Measurements from ENCODE around the gene FETUB.

FETUB gene

GRCh38 chr3:186614266-186614596 lies 26.0 kb upstream of the FETUB start:
- TF ChIP-seq, protein P1, sequence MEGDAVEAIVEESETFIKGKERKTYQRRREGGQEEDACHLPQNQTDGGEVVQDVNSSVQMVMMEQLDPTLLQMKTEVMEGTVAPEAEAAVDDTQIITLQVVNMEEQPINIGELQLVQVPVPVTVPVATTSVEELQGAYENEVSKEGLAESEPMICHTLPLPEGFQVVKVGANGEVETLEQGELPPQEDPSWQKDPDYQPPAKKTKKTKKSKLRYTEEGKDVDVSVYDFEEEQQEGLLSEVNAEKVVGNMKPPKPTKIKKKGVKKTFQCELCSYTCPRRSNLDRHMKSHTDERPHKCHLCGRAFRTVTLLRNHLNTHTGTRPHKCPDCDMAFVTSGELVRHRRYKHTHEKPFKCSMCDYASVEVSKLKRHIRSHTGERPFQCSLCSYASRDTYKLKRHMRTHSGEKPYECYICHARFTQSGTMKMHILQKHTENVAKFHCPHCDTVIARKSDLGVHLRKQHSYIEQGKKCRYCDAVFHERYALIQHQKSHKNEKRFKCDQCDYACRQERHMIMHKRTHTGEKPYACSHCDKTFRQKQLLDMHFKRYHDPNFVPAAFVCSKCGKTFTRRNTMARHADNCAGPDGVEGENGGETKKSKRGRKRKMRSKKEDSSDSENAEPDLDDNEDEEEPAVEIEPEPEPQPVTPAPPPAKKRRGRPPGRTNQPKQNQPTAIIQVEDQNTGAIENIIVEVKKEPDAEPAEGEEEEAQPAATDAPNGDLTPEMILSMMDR (IDR thresholded peaks at IDR 0.05; ENCODE audit: insufficient read depth, low read depth, low read length, missing control alignments), result no peak
- DNase-seq (ENCODE audit: low read depth), result no peak
- no peak overlapping the region for H3K4me3 ChIP-seq (ENCODE audit: low read length)

DNA sequence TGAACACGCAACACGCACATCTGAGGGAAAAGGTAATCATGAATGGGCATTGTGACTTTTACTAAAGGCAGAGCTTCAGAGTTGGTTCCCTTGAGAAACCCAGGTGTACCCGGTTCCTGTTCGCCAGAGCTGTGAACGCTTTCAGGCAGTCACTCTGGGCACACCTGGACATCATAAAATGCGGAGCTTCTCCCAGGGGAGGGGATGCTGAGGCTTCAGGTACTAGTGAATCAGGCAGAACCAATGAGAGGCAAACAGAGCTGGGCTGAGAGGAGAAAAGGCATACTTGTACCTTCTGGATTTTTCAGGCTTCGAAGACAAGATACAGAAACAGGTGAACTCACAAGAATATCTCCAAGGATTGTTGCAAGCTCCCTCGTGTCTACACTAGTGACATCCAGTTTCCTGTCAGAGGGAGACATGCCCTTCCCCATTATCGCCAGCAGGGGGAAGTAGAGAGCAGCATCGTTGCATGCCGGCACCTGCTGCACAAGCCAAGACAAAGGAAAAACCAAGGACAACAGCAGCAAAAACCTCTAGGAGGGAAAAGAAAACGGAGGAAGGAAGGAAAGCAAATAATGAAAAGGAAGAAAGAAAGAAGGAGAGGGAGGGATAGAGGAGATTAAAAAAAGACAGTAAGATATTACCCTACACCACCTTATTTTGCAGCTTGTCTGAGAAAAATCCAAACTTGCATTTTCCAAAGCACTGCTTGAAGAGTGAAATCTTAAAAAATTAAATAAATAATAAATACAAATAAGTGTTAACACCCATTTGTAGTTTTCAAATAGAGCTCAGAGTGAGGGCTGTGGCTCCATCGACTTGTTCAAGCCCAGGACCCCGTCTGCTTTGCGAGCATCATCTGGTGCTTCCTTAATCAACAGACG lies 25.4 kb upstream of the FETUB start:
- TF ChIP-seq, protein P1 (IDR thresholded peaks at IDR 0.05; ENCODE audit: insufficient read depth, low read depth, low read length, missing control alignments), result peak; percentile 99
- peak; percentile 79 for DNase-seq (ENCODE audit: low read depth)
- no peak overlapping the region for H3K4me3 ChIP-seq (ENCODE audit: low read length)

DNA sequence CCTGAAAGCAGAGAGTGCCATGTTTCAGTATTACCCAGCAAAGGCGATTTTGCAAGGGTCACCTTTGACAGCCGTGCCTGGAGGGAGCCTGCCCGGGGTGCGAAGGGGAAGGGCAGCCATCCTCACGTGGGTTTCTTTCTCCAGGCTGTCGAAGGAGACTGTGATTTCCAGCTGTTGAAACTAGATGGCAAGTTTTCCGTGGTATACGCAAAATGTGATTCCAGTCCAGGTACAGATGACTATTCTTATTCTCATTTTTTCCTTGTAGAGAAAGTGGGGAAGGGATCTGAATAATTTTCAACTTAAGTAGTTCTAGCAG lies 23.9 kb upstream of the FETUB start:
- no peak overlapping the region for H3K4me3 ChIP-seq (ENCODE audit: low read length)
- no peak for DNase-seq (ENCODE audit: low read depth)
- TF ChIP-seq, protein P1 (IDR thresholded peaks at IDR 0.05; ENCODE audit: insufficient read depth, low read depth, low read length, missing control alignments), result no peak

DNA sequence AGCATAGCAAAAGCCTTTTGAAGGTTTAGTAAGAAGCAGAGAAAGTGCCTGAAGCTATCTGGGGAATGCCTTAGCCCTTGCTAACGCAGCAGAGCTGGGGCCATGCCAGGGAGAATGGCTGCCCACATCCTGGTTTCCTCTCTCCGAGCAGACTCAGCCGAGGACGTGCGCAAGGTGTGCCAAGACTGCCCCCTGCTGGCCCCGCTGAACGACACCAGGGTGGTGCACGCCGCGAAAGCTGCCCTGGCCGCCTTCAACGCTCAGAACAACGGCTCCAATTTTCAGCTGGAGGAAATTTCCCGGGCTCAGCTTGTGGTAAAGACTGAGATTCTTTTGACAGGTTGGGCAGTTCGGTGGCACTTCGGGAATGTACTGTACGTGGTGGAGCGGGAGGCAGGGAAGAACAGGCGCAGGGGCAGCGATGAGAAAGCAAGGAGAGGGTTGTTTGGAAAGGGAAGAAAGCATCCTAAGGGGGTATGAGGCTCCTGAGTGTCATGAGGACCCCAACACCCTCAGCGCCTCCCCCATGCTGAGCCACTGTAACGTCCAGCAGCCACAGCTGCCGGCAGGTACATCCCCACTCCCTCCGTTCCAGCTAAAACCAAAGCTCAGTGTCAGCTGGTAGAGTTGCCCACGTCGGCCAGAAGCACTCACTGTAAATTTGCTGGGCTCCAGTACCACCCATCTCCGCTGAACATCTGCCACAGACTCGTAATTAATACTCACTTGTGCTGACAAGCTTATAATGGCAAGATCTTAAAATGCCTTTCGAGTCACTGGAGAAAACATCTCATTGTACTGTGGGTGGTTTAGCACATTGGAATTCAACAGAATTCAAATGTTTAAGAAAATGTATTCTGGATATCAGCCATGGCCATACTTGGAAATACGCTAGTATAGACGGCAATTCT lies 22.9 kb upstream of the FETUB start:
- DNase-seq (ENCODE audit: low read depth), result peak; percentile 100
- peak overlapping the region; percentile 40 for H3K4me3 ChIP-seq (ENCODE audit: low read length)
- TF ChIP-seq, protein P1 (IDR thresholded peaks at IDR 0.05; ENCODE audit: insufficient read depth, low read depth, low read length, missing control alignments), result peak; percentile 94

- no peak overlapping the region for H3K4me3 ChIP-seq (ENCODE audit: low read length)
- TF ChIP-seq, protein P1 (IDR thresholded peaks at IDR 0.05; ENCODE audit: insufficient read depth, low read depth, low read length, missing control alignments), result no peak
Measured at GRCh38 chr3:186618318-186618938, 21.8 kb upstream of the FETUB start.

DNA sequence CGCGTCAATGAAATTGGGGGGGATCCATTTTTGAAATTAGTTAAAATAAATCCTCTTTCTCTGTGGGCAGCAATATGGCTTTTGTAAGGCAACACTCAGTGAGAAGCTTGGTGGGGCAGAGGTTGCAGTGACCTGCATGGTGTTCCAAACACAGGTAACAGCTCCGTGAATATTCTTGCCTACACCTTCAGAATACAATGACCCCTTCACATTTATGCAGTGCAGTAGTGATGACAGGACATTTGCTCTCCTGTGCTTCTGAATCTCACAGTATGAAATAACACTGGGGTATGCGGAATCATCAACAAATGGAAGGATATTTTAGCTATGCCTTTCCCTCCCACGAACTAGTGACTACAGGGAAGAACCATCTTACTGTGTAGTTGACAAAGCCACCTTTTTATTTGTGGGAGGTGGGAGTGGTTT lies 20.4 kb upstream of the FETUB start:
- TF ChIP-seq, protein P1 (IDR thresholded peaks at IDR 0.05; ENCODE audit: insufficient read depth, low read depth, low read length, missing control alignments), result no peak
- no peak overlapping the region for H3K4me3 ChIP-seq (ENCODE audit: low read length)
- DNase-seq (ENCODE audit: low read depth), result no peak

More at GRCh38 chr3:186618318-186618938, 21.8 kb upstream of the FETUB start:
- no peak for DNase-seq (ENCODE audit: low read depth)

Measured in epithelial cell of esophagus (primary cell).